ENCODE measurements around the gene SFTPB.
"Not testable (repeated sequence)": the region's sequence is repeated elsewhere in the genome, so short reads cannot be mapped to it uniquely, and the experiment has no call there.

GRCh38 chr2:85670416-85670815, 2.4 kb upstream of the SFTPB start:
- TF ChIP-seq CTCF (IDR thresholded peaks at IDR 0.05; ENCODE audit: poor library complexity, severe bottlenecking); SMC3 (conservative IDR thresholded peaks at IDR 0.05; ENCODE audit: poor library complexity): not testable (repeated sequence)
